Germinal center (tissue), 1 donor: ENCODE data around the gene SUN2.
"Not testable (repeated sequence)": the region's sequence is repeated elsewhere in the genome, so short reads cannot be mapped to it uniquely, and the experiment has no call there.

ENCODE experiments used
- DNase-seq: peaks from one replicate; pipeline ENCODE4 v3.0.0; 2012; ENCODE audit warnings: mixed read lengths, low spot score

SUN2 gene

GRCh38 chr22:38755911-38756532, at the start of gene SUN2:
TSS of gene SUN2 (minus strand) at chr22:38755998. CDS start at chr22:38752628, 3,370 bp downstream.
- DNase-seq: peak; percentile 99

- DNase-seq: not testable (repeated sequence)
Measured at GRCh38 chr22:38805041-38805593, 49.3 kb upstream of the SUN2 start.

- no peak for DNase-seq
Measured at GRCh38 chr22:38802671-38803121, 46.9 kb upstream of the SUN2 start.

GRCh38 chr22:38799265-38800002, 43.6 kb upstream of the SUN2 start:
- DNase-seq: no peak

GRCh38 chr22:38798496-38798895, 42.7 kb upstream of the SUN2 start:
- no peak for DNase-seq

GRCh38 chr22:38796262-38796957, 40.6 kb upstream of the SUN2 start:
- no peak for DNase-seq

- DNase-seq: no peak
Measured at GRCh38 chr22:38795569-38795968, 39.8 kb upstream of the SUN2 start.

GRCh38 chr22:38793721-38794466, 38.1 kb upstream of the SUN2 start, which contains the start of gene DNAL4:
TSS of gene DNAL4 (minus strand) at chr22:38794143. CDS start at chr22:38782731, 11,412 bp downstream.
- DNase-seq: peak; percentile 96

GRCh38 chr22:38793317-38793716, 37.5 kb upstream of the SUN2 start:
- no peak for DNase-seq

- no peak for DNase-seq
Measured at GRCh38 chr22:38792833-38793232, 37.0 kb upstream of the SUN2 start.

- no peak for DNase-seq
Measured at GRCh38 chr22:38789606-38790005, 33.8 kb upstream of the SUN2 start.

- no peak for DNase-seq
Measured at GRCh38 chr22:38788846-38789245, 33.0 kb upstream of the SUN2 start.

GRCh38 chr22:38788021-38788816, 32.4 kb upstream of the SUN2 start:
- no peak for DNase-seq

GRCh38 chr22:38786631-38787030, 30.8 kb upstream of the SUN2 start:
- no peak for DNase-seq

- no peak for DNase-seq
Measured at GRCh38 chr22:38784856-38785255, 29.1 kb upstream of the SUN2 start.

- DNase-seq: no peak
Measured at GRCh38 chr22:38784035-38784434, 28.2 kb upstream of the SUN2 start.

- no peak for DNase-seq
Measured at GRCh38 chr22:38783095-38783615, 27.4 kb upstream of the SUN2 start.

- DNase-seq: no peak
Measured at GRCh38 chr22:38782402-38783094, 26.8 kb upstream of the SUN2 start.

GRCh38 chr22:38781033-38781432, 25.2 kb upstream of the SUN2 start:
- no peak for DNase-seq

GRCh38 chr22:38777087-38777671, 21.4 kb upstream of the SUN2 start:
- DNase-seq: no peak
